ENCODE measurements around the gene SHANK3.

SHANK3 gene

DNA sequence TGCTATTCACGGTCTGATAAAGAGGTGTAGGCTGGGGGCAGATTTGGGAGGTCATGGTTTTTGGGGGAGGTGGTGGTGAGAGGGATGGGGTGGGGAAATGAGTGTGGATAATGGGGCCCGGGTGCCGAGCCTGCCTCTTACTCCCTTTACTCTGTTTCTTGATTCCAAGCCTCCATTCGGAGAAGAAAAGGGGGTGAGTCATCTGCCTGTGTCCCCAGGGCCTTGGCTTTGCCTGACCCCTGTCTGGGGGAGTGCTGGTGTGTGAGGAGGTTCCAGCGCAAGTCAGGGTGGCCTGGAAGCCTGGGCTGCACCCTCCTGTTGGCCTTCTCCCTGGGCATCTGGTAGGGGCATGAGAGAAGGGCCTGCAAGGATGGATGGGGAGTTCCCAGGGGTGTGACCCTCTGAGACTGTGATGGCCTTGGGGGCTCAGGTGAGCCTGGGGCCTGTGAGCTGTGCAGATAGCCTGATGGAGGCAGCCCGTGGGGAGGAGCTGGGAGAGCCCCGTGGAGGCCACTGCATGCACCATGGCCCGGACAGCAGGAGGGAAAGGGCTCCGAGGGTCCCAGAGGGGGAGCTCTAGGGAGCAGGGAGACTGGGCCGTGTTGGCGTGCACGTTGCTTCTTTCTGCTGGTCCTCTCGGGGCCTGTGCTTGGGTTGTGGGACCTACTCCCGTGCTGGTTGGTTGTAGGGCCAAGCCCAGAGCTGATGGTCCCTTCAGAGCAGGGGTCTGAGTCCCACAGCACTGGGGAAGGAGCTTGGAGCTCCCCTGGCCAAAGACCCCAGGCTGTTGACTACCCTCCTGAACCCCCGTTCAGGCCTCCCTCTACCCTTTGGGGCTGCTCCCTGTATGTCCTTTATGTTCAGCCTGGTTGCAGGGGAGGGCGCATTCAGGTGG is 39.1 kb downstream of the SHANK3 start:
- DNase-seq (ENCODE audit: low read depth) = no peak
- H3K4me3 ChIP-seq (ENCODE audit: low read depth, low read length) = no peak overlapping the region
- TF ChIP-seq, protein P1, sequence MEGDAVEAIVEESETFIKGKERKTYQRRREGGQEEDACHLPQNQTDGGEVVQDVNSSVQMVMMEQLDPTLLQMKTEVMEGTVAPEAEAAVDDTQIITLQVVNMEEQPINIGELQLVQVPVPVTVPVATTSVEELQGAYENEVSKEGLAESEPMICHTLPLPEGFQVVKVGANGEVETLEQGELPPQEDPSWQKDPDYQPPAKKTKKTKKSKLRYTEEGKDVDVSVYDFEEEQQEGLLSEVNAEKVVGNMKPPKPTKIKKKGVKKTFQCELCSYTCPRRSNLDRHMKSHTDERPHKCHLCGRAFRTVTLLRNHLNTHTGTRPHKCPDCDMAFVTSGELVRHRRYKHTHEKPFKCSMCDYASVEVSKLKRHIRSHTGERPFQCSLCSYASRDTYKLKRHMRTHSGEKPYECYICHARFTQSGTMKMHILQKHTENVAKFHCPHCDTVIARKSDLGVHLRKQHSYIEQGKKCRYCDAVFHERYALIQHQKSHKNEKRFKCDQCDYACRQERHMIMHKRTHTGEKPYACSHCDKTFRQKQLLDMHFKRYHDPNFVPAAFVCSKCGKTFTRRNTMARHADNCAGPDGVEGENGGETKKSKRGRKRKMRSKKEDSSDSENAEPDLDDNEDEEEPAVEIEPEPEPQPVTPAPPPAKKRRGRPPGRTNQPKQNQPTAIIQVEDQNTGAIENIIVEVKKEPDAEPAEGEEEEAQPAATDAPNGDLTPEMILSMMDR (IDR thresholded peaks at IDR 0.05; ENCODE audit: low read depth, low read length, missing control alignments) = no peak

DNA sequence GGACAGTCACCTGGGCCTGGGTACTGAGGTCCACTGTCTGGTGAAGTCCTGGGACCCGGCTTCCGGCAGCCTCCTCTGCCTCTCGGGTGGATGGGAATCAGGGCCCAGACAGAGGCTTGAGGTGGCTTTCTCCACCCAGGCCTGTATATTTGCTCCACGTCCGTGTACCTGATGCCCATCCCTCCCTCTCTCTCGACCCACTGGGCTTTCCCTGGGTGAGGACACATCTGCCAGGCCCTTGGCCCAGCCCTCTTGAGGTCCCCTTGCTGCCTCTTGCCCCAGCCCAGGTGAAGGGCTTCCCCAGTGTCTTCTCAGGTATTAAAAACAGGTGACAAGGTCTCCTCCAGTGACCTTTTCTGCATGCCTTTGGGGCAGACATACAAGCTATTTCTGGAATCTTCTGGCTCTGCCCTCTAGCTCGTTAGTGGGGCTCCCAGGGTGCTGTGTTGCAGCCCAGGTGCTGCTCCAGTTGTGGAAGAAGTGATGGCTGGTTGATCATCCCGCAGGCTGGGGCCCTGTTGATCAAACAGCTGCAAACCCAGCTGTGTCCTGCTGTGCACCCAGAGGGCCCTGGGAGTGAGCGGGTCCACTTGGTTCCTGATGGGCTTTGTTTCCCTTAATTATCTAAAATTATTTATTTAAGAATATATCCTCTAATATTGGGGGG is 39.9 kb downstream of the SHANK3 start:
- TF ChIP-seq, protein P1 (IDR thresholded peaks at IDR 0.05; ENCODE audit: low read depth, low read length, missing control alignments) = no peak
- DNase-seq (ENCODE audit: low read depth) = no peak
- H3K4me3 ChIP-seq (ENCODE audit: low read depth, low read length) = no peak overlapping the region

DNA sequence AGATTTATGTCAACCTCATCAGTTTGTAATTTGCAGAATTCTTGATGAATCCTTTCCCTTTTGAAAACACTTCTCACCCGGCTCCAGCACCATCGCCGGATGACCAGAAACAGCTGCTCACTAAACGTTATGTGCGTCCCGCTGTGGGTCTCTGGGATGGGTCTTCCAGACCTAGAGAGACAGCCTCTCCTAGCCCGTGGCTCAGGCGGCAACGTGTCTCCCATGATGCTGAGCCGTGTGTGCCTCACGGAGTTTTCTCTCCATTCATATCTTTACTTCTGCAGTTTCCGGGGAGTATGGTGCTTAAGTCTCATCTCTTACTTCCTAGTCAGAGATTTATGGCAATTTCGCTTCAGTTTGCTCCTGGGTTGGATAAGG is 40.4 kb downstream of the SHANK3 start:
- H3K4me3 ChIP-seq (ENCODE audit: low read depth, low read length) = no peak overlapping the region
- TF ChIP-seq, protein P1 (IDR thresholded peaks at IDR 0.05; ENCODE audit: low read depth, low read length, missing control alignments) = no peak
- no peak for DNase-seq (ENCODE audit: low read depth)

DNA sequence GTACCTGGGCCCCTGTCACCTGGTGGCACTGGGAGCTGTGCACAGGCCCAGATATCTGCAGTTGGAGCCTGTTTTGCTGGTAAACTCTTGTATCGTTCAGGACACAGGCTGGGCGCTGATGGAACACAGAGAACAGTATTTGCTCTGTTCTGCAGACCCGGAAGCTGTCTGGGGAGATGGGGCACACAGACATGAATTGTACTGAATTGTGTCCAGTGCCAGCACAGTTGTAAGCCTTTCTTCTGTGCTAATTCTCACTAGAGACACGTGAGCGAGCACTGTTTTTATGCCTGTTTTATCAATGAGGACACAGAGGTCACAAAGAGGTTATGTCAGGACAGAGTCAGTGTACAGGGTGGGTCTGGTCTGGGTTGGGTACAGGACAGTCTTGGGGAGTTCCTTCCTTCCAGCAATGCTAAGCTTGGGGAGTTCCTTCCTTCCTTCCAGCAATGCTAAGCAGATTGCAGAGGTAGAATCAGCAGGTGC is 41.0 kb downstream of the SHANK3 start:
- no peak for DNase-seq (ENCODE audit: low read depth)
- no peak overlapping the region for H3K4me3 ChIP-seq (ENCODE audit: low read depth, low read length)
- TF ChIP-seq, protein P1 (IDR thresholded peaks at IDR 0.05; ENCODE audit: low read depth, low read length, missing control alignments) = no peak

- no peak for DNase-seq (ENCODE audit: low read depth)
- TF ChIP-seq, protein P1 (IDR thresholded peaks at IDR 0.05; ENCODE audit: low read depth, low read length, missing control alignments) = no peak
- H3K4me3 ChIP-seq (ENCODE audit: low read depth, low read length) = no peak overlapping the region
These were observed 41.5 kb downstream of the SHANK3 start for GRCh38 chr22:50714150-50714549.

DNA sequence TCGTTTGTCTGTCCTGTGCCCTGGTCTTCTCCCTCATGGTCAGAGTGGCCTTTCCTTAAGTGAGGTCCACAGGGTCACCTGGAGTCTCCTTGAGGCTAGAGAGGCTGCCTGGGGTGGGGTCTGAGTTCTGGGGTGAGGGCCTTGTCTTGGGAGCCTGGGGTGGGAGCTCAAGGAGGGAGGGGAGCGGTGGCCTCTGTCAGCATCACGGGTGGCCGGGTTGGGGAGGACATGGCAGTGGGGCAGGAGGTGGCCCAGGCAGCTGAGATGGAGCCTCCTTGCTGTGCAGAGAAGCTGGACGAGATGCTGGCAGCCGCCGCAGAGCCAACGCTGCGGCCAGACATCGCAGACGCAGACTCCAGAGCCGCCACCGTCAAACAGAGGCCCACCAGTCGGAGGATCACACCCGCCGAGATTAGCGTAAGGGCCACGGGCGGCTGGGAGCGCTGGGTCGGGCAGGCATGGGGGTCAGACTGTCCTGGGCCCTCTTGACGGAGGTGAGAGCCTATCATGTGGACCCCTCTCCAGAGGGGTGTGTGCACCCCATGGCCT is 42.1 kb downstream of the SHANK3 start:
- TF ChIP-seq, protein P1 (IDR thresholded peaks at IDR 0.05; ENCODE audit: low read depth, low read length, missing control alignments) = no peak
- H3K4me3 ChIP-seq (ENCODE audit: low read depth, low read length) = no peak overlapping the region
- no peak for DNase-seq (ENCODE audit: low read depth)
